Activated CD4-positive, alpha-beta T cell treated with anti-CD3 and anti-CD28 coated beads, Interleukin-2, amount 50 U/mL, for 1 hour (primary cell): ENCODE results near the gene ACOT6.
"Not testable (repeated sequence)": the region's sequence is repeated elsewhere in the genome, so short reads cannot be mapped to it uniquely, and the experiment has no call there.

Experiments used
- DNase-seq: peaks from one replicate; pipeline ENCODE4 v3.0.0-alpha.2; 2020

Gene ACOT6, protein sequence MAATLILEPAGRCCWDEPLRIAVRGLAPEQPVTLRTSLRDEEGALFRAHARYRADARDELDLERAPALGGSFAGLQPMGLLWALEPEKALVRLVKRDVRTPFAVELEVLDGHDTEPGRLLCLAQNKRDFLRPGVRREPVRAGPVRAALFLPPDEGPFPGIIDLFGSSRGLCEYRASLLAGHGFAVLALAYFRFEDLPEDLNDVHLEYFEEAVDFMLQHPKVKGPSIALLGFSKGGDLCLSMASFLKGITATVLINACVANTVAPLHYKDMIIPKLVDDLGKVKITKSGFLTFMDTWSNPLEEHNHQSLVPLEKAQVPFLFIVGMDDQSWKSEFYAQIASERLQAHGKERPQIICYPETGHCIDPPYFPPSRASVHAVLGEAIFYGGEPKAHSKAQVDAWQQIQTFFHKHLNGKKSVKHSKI

GRCh38 chr14:73612339-73613045 lies at the start of gene ACOT6:
Gene ACOT6, plus strand, starts transcription at chr14:73612517. Its CDS starts 55 bp downstream, at chr14:73612572.
- DNase-seq, result peak; percentile 59

GRCh38 chr14:73562696-73563095 lies 49.6 kb upstream of the ACOT6 start:
- not testable (repeated sequence) for DNase-seq

DNA sequence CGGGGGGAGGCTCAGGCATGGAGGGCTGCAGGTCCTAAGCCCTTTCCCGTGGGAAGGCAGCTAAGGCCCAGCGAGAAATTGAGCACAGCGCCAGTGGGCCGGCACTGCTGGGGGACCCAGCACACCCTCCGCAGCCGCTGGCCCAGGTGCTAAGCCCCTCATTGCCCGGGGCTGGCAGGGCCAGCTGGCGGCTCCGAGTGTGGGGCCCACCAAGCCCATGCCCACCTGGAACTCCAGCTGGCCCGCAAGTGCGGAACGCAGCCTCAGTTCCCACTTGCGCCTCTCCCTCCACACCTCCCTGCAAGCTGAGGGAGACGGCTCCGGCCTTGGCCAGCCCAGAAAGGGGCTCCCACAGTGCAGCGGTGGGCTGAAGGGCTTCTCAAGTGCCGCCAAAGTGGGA lies 45.9 kb upstream of the ACOT6 start:
- DNase-seq, result not testable (repeated sequence)

DNA sequence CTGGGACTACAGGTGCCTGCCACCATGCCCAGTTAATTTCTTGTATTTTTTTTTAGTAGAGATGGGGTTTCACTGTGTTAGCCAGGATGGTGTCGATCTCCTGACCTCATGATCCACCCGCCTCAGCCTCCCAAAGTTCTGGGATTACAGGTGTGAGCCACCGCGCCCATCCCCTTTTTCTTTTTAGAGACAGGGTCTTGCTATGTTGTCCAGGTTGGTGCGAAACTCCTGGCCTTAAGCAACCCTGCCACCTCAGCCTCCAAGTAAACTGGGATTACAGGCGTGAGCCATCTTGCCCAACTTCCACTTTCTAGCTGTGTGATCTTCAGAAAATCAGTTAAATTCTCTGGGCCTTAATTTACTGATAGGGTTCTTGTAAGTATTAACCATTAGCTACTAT lies 45.4 kb upstream of the ACOT6 start:
- DNase-seq, result not testable (repeated sequence)

DNA sequence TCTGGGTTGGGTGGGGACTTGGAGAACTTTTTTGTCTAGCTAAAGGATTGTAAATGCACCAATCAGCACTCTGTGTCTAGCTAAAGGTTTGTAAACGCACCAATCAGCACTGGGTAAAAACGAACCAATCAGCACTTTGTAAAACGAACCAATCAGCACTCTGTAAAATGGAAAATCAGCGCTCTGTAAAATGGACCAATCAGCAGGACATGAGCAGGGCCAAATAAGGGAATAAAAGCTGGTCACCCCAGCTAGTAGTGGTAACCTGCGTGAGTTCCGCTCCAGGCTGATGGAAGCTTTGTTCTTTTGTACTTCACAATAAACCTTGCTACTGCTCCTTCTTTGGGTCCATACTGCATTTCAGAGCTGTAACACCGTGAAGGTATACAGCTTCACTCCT lies 45.0 kb upstream of the ACOT6 start:
- DNase-seq, result no peak

DNA sequence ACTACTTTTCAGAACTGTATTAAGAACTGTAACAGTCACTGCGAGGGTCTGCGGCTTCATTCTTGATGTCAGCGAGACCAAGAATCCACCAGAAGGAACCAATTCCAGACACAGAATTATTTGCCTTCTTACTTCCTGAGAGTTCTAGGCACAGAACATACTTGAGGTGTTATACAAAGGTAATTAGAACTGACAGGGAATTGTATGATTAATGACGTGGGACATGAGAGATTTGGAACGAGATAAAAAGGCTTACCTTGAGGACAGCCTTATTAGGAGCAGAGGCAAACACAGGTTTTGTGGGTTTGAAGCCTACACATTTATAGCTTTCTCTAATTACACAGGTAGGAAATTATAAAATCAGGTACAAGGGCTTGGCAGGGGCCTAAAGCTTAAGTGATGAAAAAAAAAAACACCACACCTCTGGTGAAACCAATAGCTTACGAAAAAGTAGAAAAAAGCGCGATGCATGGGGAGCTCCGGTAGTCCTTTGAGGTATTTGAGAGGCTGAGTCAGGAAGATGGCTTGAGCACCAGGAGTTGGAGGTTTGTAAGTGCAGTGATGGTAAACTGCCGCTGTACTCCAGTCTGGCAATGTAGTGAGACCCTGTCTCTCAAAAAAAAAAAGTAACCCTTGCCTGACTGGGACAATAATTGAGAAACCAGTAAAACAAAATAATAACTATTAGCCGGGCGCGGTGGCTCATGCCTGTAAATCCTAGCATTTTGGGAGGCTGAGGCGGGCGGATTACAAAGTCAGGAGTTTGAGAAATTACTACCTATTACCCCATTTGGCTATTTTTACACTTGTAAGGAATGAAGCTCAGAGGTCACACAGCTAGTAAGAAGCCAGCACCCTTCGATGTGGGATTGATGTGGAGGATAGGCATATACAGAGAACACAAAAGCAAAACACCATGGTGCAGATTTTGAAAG lies 44.1 kb upstream of the ACOT6 start:
- no peak for DNase-seq

DNA sequence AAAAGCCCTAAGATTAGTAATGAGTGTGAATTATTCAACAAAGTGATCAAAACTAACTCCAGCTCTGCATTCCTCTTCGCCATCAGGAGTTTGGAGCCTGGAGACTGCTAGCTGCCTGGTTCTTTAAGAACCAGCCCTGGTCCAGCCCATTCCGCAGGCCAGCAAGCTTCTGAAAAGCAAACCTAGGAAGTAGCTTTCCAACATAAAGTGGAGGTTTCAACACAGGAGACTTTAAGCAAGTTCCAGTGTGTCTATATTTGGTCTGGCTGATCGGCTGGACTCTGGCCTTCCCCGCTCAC lies 43.5 kb upstream of the ACOT6 start:
- not testable (repeated sequence) for DNase-seq

DNA sequence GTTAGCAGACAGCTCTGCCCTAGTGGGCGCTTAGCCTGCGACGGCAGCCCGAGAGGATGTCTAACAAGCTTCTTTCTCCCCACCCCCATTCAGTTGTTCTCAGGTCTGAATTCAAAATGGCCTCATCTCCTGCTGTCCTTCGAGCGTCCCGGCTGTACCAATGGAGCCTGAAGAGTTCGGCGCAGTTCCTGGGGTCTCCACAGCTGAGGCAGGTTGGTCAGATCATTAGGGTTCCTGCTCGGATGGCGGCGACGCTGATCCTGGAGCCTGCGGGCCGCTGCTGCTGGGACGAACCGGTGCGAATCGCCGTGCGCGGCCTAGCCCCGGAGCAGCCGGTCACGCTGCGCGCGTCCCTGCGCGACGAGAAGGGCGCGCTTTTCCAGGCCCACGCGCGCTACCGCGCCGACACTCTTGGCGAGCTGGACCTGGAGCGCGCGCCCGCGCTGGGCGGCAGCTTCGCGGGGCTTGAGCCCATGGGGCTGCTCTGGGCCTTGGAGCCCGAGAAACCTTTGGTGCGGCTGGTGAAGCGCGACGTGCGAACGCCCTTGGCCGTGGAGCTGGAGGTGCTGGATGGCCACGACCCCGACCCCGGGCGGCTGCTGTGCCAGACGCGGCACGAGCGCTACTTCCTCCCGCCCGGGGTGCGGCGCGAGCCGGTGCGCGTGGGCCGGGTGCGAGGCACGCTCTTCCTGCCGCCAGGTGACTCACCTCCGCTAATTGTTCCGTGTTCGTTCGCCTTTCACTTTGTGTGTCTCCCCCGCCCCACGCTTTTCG lies 42.9 kb upstream of the ACOT6 start, which contains the start of gene ACOT2:
ACOT2 (plus strand) TSS at position 29 of the 774 bp plus-strand sequence; CDS start at position 57, 28 bp downstream.
- peak; percentile 77 for DNase-seq

DNA sequence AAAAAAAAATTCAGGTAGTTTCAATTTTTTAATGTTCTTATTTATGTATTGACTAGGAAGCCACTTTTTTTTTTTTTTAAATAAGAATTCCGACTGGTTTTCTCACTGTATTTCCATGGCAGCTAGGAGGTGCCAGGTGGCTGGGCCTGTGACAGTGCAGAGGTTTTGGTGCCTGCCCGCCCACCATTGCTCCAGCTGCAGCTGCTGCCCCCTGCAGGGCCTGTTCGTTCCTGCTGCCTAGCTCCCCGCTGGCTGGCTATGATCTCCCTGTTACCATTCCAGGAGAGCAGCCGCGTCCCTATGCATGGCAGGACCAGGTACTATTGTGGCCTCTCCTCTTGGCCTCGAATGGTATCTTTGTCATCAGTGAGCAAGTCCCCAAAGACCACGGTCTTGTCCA lies 41.4 kb upstream of the ACOT6 start:
- peak; percentile 65 for DNase-seq

- DNase-seq, result not testable (repeated sequence)
Measured at GRCh38 chr14:73573034-73573433, 39.3 kb upstream of the ACOT6 start.

DNA sequence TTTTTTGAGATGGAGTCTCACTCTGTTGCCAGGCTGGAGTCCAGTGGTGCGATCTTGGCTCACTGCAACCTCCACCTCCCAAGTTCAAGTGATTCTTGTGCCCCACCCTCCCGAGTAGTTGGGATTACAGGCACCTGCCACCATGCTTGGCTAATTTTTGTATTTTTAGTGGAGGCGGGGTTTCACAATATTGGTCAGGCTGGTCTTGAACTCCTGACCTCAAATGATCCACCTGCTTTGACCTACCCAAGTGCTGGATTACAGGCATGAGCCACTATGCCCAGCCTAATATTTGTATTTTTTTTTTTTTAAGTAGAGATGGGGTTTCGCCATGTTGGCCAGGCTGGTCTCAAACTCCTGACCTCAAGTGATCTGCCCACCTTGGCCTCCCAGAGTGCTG lies 38.6 kb upstream of the ACOT6 start:
- DNase-seq, result not testable (repeated sequence)

DNA sequence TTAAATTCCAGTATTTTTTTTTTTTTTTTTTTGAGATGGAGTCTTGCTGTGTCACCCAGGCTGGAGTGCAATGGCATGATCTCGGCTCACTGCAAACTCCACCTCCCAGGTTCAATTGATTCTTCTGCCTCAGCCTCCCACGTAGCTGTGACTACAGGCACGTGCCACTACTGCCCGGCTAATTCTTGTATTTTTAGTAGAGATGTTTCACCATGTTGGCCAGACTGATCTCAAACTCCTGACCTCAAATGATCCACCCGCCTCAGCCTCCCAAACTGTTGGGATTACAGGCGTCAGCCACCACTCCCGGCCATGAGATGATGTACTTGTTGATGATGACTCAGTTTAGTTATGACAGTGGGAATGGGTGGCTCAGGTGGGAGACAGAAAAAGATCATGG lies 38.1 kb upstream of the ACOT6 start:
- not testable (repeated sequence) for DNase-seq

DNA sequence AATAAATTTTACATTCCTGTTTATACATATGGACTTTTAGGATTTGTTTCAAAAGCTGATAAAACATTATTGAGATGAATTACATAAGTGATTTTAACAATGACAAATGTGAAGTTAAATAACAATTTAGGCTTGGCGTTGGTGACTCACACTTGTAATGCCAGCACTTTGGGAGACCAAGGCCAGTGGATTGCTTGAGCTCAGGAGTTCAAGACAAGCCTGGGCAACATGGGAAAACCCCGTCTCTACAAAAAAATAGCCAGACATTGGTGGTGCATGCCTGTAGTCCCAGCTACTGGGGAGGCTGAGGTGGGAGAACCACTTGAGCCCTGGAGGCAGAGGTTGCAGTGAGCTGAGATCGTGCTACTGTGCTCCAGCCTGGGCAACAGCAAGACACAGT lies 35.9 kb upstream of the ACOT6 start:
- DNase-seq, result no peak

DNA sequence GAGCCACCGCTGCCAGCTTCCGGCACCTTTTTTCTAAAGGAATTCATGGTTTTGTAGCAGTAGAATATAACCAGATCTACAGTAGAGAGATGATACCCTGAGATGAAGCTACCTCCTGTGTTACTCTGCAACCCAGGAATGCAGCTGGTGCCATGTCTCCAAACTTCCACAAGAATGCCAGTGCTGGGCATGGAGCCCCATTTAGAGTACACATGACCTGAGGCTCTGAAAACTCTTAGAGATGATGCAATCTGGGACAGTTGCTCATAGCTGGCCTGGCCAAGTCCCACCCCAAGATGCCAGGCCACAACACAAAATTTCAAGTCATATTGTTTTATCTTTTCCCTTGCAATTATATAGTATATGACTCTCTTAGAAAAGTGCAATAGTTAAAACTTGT lies 35.1 kb upstream of the ACOT6 start:
- not testable (repeated sequence) for DNase-seq

DNA sequence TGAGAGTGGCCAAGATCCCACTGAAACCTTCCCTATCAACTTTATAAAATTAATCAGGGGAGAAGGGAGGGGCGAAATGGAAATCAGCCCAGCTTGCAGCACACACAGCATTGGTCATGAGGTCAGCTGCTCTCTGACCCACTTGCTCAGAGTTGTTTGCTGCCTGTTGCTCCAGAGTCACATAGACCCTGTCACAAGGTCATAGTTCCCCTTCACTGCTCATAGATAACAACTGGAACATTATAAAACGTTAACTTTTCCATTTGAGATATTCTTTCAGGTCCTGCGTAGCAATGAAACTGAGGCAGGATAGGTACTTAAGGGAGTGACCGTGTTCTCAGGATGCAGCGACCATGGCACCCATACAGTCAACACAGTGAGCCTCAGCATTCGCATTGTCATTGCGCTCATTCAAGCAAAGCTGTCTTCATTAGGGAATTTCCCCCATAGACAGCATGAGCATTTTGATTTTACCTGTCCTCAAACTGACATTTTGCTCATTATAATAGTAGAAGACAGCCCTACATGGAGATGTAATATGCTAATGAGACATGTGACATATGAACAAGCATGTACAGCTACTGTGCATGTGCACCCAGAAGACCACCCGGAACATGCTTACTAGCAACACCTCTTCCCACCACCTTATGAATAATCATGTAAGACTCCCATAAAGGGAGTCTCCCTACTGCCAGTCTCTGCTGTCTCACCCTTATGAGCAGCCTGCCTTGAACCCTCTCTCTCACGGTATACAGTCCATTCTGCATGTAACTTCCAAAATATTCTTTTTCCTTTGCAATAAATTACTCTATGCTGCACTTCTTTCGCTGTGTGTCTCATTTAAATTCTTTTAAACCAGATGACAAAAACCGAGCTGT lies 30.0 kb upstream of the ACOT6 start:
- DNase-seq, result not testable (repeated sequence)

DNA sequence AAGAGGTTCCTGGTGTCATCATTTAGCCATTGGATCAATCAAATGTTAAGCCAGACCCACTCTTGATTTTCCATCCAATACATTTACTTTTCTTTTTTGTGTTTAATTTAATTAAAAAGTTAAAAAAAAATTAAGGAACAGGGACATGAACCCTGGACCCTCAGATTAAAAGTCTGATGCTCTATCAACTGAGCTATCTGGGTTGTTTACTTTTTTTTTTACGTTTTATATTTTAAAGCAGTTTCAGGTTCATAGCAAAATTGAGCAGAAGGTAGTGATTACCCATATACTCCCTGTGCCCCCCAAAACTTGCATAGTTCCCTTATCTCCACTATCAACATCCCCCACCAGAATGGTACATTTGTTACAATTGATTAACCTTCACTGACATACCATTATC lies 23.6 kb upstream of the ACOT6 start:
- DNase-seq, result no peak

- DNase-seq, result no peak
Measured at GRCh38 chr14:73589116-73589515, 23.2 kb upstream of the ACOT6 start.

DNA sequence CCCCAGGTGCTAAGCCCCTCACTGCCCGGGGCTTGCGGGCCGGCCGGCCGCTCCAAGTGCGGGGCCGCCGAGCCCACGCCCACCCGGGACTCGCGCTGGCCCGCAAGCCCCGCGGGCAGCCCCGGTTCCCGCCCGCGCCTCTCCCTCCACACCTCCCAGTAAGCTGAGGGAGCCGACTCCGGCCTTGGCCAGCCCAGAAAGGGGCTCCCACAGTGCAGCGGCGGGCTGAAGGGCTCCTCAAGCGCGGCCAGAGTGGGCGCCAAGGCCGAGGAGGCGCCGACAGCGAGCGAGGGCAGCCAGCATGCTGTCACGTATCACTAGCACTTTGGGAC lies 21.7 kb upstream of the ACOT6 start:
- not testable (repeated sequence) for DNase-seq

DNA sequence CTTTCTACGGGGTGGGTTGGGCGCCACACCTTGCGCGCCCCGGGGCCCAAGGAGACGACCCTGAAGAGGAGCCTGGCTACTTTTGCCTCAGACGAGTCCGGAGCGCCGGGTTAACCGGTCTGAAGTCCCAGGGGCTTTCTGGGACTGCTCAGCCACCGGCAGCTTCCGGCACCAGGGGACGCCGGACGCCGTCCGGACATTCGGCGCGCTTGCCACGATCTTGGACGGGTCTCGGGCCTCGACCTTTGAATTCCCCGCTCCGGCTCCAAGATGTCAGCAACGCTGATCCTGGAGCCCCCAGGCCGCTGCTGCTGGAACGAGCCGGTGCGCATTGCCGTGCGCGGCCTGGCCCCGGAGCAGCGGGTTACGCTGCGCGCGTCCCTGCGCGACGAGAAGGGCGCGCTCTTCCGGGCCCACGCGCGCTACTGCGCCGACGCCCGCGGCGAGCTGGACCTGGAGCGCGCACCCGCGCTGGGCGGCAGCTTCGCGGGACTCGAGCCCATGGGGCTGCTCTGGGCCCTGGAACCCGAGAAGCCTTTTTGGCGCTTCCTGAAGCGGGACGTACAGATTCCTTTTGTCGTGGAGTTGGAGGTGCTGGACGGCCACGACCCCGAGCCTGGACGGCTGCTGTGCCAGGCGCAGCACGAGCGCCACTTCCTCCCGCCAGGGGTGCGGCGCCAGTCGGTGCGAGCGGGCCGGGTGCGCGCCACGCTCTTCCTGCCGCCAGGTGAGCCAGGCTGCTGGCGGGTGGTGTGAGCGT lies 20.4 kb upstream of the ACOT6 start, which contains the start of gene ACOT4:
ACOT4 (plus strand) TSS at position 184 of the 760 bp plus-strand sequence; CDS start at position 271, 87 bp downstream.
- peak; percentile 53 for DNase-seq

DNA sequence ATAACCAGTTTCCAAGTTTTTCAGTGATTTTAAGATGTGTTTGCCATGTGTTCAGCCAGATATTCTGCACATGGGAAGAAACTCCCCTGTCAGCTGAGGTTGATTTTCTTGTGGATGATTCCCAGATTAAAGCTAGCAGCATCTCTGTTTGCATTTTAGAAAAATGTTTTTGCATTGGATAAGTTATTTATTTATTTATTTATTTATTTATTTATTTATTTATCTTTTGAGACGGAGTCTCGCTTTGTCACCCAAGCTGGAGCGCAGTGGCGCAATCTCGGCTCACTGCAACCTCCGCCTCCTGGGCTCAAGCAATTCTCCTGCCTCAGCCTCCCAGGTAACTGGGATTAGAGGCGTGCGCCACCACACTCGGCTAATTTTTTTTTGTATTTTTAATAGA lies 17.8 kb upstream of the ACOT6 start:
- no peak for DNase-seq
